GM21723 (cell line): ENCODE measurements around the gene CYP2R1.

Experiments
- ATAC-seq: cut with Tn5 transposase; IDR thresholded peaks from one replicate; pipeline ENCODE4 v1.9.1; 2021; ENCODE audit warnings: mild to moderate bottlenecking, moderate library complexity; ENCODE audit not compliant: unreplicated experiment

Gene CYP2R1

GRCh38 chr11:14835496-14836492 is 56.2 kb downstream of the CYP2R1 start:
- no peak for ATAC-seq
